ENCODE results near the gene ZSCAN20.
A peak's percentile ranks its signal among the peaks of the same experiment; 100 is the strongest.

The ZSCAN20 gene

GRCh38 chr1:33472269-33472980, at the start of gene ZSCAN20:
ZSCAN20 (plus strand) TSS chr1:33472645; CDS start chr1:33479289, 6,644 bp downstream.
- peak; percentile 97 for DNase-seq

DNA sequence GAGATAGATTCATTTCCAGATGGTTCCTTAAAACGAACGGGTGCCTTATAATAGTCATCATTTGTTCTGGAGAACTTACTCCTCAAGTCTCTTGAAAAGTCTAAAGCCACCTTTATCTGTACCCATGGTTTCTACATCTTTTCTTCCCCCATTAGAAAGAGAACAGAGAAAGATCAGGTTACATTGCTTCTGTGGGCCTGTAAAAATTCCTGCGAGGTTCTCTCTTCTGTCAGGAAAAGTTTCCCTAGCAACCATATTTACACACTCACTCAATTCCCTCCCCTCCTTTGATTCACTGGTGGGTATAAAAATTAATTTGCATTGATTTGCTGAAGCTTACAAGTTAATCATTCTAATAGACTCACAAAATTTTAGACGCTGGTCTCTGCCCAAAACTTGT, 48.2 kb upstream of the ZSCAN20 start:
- DNase-seq, result no peak

DNA sequence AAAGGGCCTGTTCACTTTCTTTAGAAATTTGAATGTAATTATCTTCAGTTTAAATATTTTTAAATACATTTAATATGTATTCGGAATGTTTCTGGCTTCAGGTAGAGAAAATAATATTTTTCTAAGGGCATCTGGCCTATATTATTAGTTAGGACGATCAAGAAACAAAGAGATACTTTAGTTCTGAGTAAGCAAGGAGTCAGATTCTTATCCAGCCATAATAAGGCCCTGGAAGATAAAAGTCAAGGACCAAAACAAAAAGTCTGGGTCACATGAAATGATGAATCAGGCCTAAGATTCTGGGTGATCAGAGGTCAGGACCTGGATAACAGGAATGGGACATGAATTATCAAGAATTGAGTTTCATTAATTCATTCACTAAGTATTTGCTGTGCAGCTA, 47.8 kb upstream of the ZSCAN20 start:
- DNase-seq, result no peak

GRCh38 chr1:33425900-33426299, 46.5 kb upstream of the ZSCAN20 start:
- DNase-seq, result no peak

GRCh38 chr1:33426916-33427315, 45.5 kb upstream of the ZSCAN20 start:
- no peak for DNase-seq

- DNase-seq, result no peak
Measured at GRCh38 chr1:33428661-33429060, 43.8 kb upstream of the ZSCAN20 start.

DNA sequence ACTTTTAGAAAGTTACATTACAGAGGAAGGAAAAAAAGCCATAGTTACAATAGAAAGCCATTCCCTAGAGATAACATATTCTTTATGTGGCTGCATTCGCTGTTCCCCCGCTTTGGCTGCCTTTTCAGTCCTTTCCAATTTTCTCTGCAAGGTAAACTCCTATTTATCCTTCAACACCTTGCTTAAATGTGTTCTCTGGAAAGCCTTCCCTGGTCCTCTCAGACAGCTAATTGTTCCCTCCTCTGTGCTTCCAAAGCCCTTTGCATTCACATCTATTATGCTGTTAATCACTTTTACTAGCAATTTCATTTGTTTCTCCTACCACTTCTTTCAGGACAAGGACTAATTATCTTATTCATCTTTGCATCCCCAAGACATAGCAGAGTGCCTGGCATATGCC, 43.1 kb upstream of the ZSCAN20 start:
- DNase-seq, result no peak

GRCh38 chr1:33429856-33430691, 42.4 kb upstream of the ZSCAN20 start:
- DNase-seq, result no peak

- DNase-seq, result peak; percentile 79
Measured at GRCh38 chr1:33430692-33431593, 41.5 kb upstream of the ZSCAN20 start, which contains the start of gene PHC2. PHC2 (minus strand) TSS chr1:33431095; CDS start chr1:33375539, 55,556 bp downstream.

GRCh38 chr1:33433509-33434362, 38.7 kb upstream of the ZSCAN20 start:
- no peak for DNase-seq

DNA sequence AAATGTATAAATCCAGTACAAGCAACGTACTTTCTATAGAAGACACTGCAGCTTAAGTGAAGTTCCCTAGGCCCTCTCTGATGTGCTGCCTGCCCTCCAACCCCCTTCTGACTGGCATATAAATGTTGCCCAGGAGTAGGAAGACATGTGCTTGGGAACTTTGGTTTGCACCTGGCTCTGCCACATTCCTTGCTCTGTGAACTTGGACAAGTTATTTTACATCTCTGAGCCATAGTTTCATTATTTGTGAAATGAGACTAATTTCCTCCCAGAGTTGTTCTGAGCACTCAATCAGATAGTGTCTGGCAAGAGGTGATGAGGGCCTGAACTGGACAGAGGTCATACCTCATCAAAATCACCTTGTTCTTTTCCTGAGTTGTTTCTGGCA, 38.1 kb upstream of the ZSCAN20 start:
- DNase-seq, result no peak

- no peak for DNase-seq
Measured at GRCh38 chr1:33435096-33435820, 37.2 kb upstream of the ZSCAN20 start.

GRCh38 chr1:33436557-33437285, 35.7 kb upstream of the ZSCAN20 start:
- no peak for DNase-seq

DNA sequence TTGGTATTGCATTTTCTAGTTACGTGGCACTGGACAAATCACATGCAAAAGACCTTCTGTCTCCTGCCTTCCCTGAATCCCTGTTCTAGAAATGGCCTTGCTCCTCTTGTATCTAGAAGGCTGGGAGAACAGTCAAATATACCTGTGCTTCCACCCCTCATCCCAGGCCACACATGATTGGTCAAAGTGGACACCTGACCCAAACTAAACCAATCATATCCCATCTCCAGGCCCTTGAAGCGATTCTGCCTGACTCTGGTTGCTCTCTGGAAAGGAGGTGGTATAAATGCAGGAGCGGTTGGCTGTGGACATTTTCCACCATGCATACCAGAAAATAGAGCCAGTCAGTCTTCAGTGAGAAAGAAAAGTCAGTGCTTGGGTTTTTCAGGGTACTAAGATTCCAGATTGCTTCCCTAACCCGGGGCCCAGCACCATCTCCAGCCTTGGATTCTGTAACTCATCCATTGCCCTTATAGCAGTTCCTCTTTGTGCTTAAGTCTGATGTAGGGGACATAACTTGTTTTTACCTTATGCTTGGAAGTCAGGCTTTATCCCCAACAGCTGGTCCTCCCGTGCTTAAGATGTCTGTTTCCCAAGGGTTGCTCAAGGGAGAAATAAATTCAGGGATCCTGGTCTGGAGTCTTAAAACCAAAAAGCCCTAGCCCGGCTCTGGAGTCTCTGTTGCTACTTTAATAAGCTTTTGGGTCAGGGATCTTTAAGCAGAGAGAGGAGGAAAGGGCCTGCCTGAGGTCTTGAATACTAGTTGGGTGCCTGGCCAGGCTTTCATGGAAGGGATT, 33.9 kb upstream of the ZSCAN20 start:
- no peak for DNase-seq

GRCh38 chr1:33439662-33440061, 32.8 kb upstream of the ZSCAN20 start:
- no peak for DNase-seq

- DNase-seq, result no peak
Measured at GRCh38 chr1:33441088-33441745, 31.2 kb upstream of the ZSCAN20 start.

- DNase-seq, result no peak
Measured at GRCh38 chr1:33442141-33442540, 30.3 kb upstream of the ZSCAN20 start.

GRCh38 chr1:33443080-33443704, 29.3 kb upstream of the ZSCAN20 start:
- no peak for DNase-seq

GRCh38 chr1:33443705-33444180, 28.7 kb upstream of the ZSCAN20 start:
- DNase-seq, result no peak

All from NCI-H187 treated with DMSO at 0.1 percent for 48 hours (cell line).